Measurements from ENCODE around the gene APBB3.

- TF ChIP-seq CTCF (IDR thresholded peaks at IDR 0.05) (no peak), POLR2A (IDR thresholded peaks at IDR 0.05) (no peak)
Measured at GRCh38 chr5:140545606-140546005, 18.8 kb downstream of the APBB3 start.
